ENCODE results near the gene TBC1D22A.

TBC1D22A gene

DNA sequence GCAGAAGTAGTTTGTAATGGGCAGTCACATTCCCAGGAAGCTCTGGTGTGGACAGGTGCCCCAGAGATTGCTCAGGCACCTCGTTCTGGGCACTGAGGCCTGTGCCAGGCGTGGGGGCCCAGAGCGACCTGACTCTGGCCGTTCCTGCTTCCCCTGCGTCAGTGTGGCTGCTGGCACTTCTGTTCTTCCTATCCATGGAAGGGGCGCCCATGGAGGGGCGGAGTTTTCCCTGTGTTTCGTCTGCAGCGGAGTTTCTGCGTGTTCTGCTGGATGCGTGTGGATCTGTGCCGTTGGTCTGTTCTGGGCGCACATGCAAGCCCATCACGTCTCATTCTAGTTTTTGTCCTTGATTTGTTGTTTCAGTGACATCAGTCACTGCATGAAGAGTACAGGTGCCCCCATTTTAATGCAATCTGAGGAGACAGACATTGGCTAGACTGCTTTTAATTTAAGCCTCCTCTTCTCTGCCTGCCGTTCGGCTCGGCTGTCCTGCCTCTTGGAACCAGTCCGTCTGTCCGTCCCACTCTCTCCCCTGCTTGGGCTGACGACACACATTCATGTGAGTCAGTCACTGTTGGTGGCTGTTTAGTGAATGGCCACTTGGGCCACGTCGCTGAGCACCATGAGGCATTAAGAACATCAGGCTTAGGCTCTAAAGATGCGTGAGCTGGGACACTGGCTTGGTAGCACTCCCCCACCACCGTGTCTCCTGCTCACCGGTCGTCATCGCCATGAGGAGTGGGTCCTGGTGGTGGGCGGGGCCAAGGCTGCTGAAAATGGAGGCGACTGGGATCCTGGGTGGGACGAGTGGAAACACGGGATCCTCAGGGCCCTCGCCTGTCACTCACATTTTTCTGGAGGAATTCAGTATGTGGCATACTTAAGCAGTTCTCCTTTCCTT lies 255.8 kb downstream of the TBC1D22A start:
- DNase-seq, result no peak

DNA sequence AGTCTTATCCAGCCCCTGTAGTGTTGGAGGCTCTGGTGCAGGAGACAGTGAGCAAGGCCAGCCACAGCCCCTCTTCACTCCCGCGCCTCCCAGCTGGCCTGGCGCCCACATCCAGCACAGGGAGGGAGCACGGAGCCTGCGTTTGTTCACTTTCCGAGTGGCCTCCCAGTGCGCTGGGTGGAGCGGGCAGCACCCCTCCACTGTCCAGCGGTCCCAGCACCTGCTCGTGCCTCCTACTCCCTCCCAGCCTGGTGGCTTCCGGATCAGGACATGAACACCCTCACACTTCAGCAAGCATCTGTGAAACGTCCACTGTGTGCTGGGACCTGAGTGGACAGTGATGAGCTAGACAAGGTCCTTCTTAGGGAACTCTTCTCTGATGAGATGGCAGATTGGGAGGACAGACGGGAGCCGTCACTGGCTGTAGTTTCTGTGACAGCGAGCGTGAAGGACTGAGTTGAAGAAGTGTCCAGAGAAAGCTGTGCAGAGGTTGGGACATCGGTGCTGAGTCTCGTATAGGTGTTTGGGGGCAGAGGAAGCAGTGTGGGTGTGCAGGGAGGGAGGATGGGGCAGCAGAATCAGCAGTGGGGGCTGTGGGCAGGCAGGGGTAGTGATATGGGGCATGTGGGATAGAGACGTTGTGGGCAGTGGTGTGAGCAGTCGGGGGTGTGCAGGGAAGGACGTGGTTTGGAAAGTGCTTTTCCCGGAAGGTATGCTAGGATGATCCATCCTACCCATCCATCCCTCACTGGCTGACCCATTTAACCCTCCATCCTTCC lies 256.8 kb downstream of the TBC1D22A start:
- no peak for DNase-seq

DNA sequence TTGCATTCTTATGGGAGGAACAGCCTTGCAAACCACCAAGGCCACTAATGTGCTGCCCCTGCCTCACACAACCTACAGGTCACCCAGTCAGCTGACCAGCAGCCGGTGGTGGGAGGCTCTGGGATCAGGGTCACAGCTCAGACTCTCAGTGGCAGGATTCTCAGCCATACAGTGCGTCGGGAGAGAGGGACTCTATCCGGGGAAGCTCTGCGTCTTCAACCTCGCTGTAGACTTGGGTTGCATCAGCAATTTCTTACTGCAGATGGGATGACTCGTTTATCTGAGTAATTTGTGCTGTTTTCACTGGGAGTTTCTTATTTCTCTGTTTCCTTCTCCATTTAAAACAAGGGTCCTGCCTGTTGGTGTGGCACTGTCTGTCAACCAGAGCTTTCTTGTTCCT lies 257.7 kb downstream of the TBC1D22A start:
- DNase-seq, result no peak

DNA sequence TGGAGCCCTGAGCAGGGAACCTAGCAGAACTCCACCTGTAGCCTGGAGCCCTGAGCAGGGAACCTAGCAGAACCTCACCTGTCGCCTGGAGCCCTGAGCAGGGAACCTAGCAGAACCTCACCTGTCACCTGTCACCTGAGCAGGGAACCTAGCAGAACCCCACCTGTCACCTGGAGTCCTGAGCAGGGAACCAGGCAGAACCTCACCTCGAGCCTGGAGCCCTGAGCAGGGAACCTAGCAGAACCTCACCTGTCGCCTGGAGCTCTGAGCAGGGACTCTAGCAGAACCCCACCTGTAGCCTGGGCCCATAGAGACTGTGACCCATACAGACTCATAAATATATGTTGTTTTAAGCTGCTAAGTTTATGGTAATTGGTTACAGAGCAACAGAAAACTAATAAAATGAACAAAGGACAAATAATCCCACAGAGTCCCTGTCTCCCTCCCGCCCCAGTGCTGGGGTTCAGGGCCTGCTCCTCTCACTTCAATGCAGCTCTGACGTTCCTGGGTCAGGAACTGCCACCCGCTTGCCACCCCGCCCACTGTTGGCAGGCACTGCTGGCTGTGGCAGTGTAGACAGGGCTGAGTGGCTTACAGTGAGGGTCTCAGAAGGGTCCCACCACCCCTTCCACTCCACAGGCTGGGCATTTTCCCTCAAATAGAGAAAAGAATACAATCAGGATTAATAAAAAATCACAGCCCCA lies 259.1 kb downstream of the TBC1D22A start:
- no peak for DNase-seq

DNA sequence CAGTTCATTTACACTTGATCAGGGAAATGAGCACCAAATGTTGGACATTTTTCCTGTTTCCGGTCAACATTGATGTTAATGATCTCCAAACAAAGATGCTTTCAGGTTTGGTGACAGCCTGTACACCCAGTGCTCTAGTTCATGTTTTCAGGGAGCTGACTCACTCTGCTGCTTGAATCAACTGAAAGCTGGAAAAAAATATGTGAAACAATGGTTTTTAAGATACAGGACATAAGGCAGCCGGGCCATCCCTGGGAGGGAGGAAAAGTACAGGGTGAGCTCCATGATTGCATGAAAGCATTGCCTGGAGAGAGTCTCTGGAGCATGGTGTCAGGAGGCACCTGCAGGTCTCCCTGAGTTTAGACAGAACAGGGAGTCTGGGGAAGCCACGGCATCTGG lies 259.6 kb downstream of the TBC1D22A start:
- no peak for DNase-seq

DNA sequence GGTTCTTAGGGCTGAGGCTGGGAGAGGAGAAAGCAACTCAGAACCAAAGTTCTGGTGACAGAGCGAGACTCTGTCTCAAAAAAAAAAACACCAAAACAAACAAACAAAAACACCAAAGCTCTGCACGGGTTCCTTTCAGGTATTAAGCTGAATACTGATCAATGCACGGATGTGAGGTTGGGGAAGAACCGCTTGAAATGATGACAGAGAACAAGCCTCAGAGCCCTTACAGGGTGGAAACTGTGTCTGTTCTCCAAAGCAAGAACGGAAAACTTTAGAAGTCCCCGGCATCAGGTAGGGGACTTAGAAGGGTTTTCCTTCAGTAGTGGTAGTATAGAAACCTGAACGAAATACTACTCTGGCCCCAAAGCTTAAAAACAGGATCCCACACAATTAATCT lies 260.0 kb downstream of the TBC1D22A start:
- no peak for DNase-seq

DNA sequence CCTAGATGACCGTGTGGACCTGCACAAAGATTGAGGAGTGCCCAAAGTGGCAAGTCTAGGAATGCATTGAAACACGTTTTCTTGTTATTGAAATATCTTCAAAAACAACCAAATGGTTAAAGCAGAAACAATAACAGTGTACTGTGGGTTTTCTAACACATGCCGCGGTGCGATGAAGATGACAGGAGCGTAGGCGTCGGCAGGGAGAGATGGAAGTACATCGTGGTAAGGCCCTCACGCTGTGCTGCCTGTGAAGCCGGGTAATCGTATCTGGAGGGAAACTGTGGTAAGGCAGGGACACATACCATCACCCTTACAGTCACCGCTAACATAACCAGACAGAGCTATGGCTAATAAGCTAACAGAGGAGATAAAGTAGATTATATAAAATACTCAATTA lies 261.4 kb downstream of the TBC1D22A start:
- DNase-seq, result no peak

DNA sequence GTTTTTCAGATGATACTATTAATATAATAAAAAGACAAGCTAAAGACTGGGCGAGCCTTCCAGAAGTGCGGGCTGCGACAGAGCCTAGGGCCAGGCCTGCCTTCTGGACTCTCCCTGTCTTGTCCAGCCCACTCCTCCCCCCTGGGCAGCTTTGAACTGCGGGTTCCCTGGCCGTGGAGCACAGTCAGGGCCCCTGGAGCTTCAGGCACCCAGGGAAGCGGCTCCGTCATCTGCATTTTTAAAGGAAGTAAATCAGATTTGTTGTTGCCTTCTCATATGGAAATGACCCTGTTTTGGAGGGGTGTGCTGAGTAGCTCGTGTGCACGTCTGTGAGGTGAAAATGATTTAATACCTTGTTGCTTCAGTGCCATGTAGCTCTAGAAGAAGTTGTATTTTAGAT lies 265.3 kb downstream of the TBC1D22A start:
- no peak for DNase-seq

DNA sequence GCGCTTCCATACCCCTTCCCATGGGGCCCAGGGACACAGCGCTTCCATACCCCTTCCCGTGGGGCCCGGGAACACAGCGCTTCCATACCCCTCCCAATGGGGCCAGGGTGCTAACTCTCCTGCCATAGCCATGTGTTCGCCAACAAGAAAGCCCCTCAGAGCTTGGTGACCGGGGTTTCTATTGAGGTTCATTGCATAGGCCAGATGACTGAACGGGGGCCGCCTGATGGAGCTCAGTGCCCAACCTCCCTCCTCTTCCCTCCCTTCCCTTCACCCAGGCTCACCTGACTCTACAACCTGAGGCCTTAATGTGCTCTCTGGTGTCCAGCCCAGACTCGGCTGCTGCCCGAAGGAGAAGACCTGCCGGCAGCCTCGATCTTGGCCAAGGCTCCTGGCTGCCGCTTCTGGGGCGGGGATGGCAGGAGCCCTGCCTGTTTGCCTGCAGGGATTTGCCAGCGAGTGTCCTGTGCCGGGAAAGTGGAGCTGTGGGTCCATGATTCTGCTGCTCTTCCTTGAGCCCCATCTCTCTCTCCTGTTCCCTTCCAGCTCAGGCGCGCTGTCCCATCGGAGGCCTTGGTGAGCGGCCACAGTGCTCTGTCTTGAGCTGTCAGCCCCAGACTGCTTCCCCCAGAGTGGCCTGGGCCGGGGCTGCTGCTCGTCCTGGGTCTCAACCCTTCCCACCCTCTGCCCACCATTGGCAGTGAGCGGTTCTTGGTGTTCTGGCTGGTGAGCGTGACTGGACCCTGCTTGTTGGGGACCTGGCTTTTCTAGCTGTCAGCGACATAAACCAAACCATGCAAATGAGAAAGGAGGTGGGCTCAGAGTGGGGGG lies 267.0 kb downstream of the TBC1D22A start:
- DNase-seq, result no peak

DNA sequence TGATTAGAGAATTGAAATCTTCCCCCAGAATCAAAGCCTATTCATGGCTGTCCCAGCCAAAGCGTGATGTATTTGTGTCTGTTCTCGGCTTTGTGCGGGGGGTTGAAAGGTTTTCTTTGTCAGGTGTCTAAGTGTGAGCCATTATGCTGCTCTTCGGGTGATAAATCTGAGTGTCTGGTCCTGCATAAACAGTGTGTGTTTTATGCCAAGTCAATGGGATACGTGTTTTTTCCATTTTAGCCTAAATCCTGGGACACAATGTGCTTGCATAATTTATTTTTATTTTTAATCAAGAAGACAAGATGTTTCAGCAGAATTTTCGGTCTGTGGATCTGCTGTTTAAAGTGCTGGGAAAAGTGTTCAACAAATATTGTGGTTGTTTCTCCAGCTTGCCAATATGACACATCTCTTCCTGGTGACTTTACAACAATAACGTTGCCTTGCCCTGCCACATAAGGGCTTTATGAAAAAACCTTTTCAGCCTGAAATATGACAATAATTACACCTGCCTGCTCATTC lies 267.8 kb downstream of the TBC1D22A start:
- DNase-seq, result no peak

DNA sequence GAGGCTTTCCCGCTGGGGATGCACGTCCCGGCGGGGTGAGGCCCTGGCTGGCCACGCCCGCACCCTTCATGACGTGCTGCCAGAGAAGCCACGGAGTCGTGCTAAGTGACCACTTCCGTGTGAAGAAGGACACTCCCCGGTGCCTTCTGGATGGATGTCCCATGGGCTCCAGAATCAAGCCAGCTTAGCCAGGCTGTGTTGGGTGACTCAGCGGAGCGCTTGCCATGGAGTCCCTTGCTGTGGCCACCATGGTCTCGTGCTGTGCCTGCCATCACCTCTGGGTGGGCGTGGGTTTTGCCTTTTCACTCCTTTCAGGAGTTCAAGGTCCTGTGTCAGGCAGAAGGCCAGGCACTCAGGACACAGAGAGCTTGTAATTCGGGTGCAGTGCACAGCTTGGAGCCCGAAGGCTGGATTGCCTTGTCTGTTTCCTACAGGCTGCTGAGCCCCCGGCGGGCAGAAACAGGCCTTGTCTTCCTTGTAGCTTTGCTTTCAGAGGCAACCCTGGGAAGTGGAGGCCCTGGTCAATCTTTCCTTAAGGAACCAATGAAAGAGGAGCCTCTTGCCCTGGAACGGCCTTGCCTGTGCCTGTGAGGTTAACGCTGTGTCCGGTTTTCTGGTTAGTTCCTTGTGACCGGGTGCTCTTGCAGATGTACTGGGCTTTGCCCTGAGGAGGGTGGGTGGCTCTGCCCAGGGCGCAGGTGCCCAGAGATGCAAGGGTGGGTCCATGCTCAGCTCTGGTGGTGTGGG lies 268.6 kb downstream of the TBC1D22A start:
- no peak for DNase-seq

DNA sequence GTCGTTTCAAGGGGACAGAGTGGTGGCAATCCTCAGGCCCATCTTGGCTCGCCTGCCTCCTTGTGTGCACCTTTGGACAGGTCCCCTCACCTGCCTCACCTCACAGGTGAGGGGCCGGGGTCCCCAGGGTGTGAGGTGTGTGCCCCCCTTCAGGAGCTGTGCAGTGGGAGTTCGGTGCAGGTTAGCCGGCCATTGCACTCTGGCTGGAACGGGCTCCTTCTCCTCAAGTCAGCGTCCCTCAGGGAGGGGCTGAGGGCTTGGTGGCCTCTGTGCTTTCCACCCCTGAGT lies 269.1 kb downstream of the TBC1D22A start:
- DNase-seq, result peak in 1 of 5 experiments; percentile 5

DNA sequence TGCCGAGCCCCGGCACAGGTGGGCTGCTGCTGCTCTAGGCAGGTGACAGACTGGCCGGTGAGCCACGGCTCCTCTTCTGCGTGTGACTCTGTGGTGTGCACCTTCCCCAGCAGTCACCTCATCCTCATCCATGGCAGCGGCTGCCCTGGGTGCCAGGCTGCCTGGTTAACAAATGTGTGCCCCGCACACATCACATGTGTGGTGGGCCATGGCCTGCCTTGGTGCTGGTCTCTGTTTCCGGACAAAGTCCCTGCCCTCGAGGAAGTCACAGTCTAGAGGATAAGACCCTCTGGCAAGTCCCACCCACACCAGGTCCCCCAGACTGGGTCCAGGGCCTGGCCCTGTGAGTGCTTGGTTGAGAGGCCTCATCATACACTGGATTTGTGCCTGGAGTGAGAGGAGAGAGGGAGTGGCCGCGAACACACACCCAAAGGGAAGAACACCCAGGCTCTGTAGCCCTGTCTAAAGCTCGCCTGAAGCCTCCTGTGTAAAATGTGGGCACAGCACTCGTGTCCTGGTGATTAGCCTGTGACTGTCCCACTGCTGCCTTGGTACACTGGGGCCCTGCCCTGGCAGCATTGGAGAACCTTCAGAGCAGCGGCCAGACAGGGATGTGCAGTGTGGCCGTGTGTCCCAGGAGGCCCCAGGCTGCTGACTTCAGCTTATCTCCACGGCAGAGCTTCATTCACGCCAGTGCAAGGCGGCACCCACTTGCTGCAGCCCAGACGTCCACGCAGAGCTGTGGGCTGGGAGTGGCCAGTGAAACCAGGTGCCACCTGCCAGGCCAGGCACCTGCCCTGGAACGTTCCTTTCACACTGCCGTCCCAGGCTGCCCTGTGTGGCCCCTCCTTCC lies 269.9 kb downstream of the TBC1D22A start:
- peak in 1 of 5 experiments; percentile 1 for DNase-seq

DNA sequence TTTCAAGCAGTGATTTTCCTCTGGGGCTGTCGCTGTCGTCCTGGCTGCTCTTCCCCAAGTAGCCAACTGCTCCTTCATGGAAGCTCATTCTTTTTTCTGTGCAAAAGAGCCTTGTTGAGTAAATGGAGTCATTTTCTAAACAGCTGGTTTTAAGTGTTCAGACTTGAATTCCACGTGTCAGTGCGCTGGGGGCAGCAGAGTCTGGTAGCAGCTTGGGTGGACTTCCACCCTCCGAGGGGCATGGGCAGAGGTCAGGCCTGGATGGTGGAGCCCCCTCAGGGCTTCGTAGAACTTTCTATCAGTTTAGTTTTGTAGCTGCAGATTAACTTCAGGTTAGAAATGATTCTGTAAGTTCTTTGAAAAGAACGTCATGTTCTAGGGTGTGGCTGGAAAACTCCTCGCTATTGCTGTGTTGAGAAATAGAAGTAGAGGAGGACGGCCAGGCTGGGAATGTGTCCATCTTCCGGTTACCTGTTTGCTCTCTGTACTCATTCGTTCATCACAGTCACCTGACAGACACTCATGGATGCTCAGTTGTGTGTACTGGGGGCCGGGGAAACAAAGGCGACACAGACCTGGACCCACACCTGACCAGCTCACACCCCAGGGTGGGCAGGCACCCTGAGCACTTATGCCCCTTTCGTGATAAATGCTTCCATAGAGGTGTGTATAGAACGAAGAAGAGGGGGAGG lies 270.7 kb downstream of the TBC1D22A start:
- DNase-seq, result no peak

DNA sequence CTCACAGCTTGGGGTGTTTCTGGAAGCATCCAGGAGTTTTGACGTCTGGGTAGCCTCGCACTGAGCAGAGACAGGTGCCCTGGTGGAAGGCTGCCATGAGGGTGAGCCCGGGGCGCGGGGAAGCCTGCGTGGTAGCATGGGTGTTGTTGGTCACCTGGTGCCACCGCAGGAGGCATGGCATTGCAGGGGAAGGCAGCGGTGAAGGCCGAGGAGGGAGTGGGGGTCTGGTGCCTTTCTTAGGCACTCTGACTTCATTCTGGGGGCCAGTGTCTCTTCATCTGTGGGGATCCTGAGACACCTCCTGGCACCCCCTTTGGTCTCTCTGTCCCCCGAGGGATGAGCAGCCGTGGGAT lies 271.2 kb downstream of the TBC1D22A start:
- no peak for DNase-seq

DNA sequence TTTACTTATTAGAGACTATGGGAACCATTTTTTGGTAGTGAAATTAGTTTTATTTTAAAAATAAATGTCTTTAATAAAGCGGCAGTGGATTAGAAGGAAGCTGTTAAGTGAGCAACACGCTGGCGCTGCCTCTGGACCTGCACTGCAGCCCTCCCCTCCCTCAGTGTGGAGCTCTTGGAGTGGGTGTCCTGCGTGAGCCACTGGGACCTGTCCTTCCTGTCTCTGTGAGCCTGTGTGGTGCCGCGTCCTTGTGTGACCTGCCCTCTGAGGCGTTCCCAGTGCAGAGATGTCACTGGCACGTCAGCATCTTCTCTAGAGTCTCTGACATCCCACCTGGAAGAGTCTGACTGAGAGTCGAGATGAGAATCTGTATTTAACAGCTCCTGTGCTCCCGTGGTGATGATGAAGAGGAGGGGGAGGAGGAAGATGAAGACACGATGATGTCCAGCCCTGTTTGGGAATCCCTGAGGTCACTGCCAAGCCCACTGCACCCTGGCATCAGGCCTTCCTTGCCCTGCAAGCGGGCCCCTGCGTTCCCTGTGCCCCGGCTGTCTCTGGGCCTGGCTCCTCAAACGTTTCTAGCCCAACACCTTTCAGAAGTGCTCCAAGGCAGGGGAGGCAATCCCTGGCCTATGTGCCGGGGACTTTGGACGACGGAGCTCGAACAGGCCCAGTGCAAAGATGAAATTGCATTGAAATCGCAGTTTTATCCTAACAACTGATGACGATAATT lies 271.8 kb downstream of the TBC1D22A start:
- no peak for DNase-seq

DNA sequence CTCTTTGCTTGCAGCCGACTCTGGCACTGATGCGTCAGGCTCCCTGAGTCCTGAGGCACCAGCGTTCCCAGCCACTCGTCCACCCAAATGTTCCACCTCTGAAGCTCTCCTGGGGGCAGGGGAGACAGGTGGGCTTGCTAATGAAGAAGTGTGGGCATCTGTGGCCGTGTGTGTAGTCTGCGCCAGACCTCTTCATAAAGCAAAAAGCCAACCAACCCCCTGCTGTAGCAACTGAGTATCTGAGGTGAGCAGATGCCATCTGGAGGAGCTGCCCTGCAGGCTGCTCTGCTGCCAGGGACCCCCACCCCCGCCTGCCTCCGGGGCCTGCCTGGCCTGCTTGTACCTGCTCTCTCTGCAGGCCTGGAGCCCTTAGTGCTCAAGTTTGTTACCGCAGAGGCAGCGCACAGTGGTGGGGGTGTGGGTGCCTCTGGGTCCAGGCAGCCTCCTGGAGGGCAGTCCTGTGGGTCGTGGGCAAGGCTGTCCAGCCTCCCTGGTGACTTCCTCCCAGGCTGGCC lies 272.5 kb downstream of the TBC1D22A start:
- no peak for DNase-seq

DNA sequence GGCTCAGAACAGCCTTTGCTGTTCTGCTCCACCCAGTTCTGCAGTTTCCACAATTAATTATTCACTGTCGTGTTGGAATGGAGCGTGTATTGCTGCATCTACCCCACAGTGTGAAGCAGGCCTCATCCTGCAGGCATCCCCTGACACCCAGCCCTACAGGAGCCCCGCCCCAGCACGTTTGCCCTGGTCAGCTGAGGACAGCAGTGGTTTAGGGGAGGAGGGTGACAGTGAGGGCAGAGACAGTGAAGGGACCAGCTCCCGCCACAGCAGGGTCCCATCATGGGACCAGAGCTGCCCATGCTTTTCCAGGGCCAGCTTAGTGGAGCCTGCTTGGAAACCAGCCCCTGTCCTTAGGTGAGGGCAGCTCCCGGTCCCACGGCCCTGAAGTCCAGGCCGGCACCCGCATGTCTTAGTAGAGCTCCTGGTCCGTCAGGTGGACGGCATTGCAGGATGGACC lies 273.0 kb downstream of the TBC1D22A start:
- DNase-seq, result no peak

DNA sequence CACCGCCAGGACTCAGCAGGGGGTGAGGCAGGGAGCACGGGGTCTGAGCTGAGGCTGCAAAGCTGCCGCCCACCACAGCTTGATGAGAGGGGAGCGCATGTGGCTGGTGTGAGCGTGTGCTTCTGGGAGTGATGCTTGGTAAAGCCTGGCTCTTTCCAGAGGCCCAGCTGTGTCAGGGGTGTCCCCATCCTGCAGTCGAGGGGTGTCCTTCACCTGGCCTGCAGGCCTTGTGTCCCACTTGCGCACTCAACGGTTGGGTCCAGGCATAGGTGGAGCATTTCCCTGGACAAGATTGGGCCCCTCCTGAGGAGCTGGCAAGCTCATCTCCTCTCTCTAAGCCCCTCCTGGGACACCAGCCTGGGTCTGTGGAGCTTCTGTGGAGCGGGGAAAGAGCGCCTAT lies 273.9 kb downstream of the TBC1D22A start:
- no peak for DNase-seq

Measured in T-helper 2 cell (primary cell).